Measurements from ENCODE around the gene GRIA4.

GRCh38 chr11:105933695-105934094, 323.8 kb downstream of the GRIA4 start:
- TF ChIP-seq CTCF (IDR thresholded peaks at IDR 0.05) (no peak), POLR2A (IDR thresholded peaks at IDR 0.05) (no peak)

Data from sigmoid colon (tissue), 3 donors.